ENCODE data around the gene PAFAH1B2.
A peak's percentile ranks its signal among the peaks of the same experiment; 100 is the strongest.
"Not testable (repeated sequence)": the region's sequence is repeated elsewhere in the genome, so short reads cannot be mapped to it uniquely, and the experiment has no call there.

The PAFAH1B2 gene

DNA sequence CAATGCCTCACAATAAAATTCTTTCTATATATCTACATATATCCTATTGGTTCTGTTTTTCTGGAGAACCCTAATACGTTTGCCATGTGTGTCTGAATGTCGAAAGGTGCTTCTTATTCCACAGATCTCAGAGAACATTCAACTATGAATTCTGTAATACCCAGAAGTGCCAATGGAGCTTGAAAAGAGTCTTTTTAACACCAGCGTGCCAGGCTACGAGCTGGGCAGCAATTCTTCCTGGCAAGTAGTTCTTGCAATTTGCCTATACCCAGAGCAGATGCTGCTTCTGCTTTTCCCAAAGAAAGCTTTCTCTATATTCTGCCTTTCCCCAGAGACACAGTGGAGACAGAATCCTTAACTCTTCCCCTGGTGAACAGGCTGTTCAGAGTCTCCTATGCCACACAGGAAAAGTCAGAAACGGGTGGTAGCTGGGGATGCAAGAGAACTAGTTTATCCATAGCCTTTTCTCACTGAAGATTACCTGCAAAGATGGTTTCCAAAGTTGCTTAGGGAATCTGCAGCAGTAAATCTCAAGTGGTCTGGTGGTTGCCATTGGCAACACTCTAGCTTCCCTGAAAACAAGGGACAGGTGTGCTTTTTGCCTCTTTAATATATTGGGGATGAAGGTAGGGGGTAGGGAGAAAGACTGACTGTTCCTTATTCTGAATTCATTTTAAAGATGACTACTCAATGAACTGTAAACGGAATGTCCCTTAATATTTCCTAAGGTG, 16.8 kb upstream of the PAFAH1B2 start:
- DNase-seq, result no peak

- no peak for DNase-seq
Observed at GRCh38 chr11:117128289-117128688, 15.8 kb upstream of the PAFAH1B2 start.

DNA sequence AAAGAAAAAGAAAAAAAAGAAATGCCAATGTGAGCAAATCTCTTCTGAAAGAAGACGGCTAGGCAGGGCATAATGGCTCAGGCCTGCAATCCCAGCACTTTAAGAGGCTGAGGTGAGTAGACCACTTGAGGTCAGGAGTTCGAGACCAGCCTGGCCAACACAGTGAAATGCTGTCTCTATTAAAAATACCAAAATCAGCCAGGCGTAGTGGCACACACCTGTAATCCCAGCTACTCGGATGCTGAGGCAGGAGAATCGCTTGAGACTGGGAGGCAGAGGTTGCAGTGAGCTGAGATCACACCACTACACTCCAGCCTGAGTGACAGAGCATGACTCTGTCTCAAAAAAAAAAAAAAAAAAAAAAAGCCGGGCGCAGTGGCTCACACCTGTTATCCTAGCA, 13.7 kb upstream of the PAFAH1B2 start:
- not testable (repeated sequence) for DNase-seq

- DNase-seq, result no peak
Observed at GRCh38 chr11:117130879-117131278, 13.2 kb upstream of the PAFAH1B2 start.

- DNase-seq, result no peak
Observed at GRCh38 chr11:117134431-117134830, 9.7 kb upstream of the PAFAH1B2 start.

DNA sequence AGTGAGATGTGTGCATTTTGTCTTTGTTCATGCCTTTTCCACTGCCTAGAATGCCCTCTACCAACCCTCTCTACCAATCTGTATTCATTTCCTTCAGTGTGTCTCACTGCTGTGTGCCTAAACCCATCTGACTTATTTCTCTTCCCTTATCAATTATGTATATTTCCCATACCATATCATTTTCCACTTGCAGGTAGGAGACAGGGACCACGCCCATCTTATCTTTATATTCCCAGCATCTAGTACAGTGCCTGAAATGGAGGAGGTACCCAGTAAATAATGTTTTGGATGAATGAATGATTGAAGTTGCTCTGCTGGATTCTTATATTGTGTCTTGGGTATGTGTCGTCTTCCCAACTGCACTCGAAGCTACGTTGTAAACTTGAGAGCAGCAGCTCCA, 9.1 kb upstream of the PAFAH1B2 start:
- not testable (repeated sequence) for DNase-seq

GRCh38 chr11:117137223-117138086, 6.6 kb upstream of the PAFAH1B2 start:
- DNase-seq, result not testable (repeated sequence)

GRCh38 chr11:117143390-117143789, 697 bp upstream of the PAFAH1B2 start:
- DNase-seq, result peak; percentile 14

GRCh38 chr11:117144477-117145392, 648 bp downstream of the PAFAH1B2 start:
- DNase-seq, result peak; percentile 21

DNA sequence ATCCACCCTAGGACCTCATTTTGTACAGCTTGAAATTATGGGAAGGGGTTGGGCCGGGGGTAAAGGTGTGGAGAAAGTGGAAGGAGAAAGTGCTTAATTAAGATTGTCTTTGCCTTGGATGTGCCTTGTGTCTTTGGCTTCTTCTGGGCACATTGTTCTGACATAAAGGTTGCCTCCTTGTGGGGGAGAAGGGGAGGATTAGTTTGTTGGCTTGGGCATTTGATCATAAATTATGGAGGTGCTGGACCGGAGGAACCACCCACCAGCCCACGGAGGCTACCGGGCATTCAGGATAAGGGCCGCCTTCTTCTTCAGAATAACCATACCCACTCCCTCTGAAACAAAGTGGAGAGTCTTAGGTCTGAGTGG, 1.3 kb downstream of the PAFAH1B2 start:
- DNase-seq, result no peak

- no peak for DNase-seq
Observed at GRCh38 chr11:117146521-117146920, 2.4 kb downstream of the PAFAH1B2 start.

GRCh38 chr11:117152066-117152465, 8.0 kb downstream of the PAFAH1B2 start:
- no peak for DNase-seq

- DNase-seq, result no peak
Observed at GRCh38 chr11:117154468-117154867, 10.4 kb downstream of the PAFAH1B2 start.

DNA sequence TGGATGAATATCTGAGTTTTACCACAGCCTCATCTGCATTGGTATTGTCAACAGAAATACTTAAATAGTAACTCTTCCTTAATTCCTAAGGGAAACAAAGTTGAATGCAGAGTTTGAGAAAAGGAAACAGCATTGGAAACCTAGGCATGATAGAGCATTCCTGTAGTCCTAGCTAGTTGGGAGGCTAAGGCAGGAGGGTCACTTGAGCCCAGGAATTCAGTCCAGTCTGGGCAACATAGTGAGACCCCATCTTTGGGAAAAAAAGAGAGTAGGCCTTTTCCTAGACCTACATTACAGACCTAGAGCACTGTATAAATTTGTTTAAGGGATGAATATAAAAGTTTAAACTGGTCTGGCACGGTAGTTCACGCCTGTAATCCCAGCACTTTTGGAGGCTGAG, 13.4 kb downstream of the PAFAH1B2 start:
- no peak for DNase-seq

DNA sequence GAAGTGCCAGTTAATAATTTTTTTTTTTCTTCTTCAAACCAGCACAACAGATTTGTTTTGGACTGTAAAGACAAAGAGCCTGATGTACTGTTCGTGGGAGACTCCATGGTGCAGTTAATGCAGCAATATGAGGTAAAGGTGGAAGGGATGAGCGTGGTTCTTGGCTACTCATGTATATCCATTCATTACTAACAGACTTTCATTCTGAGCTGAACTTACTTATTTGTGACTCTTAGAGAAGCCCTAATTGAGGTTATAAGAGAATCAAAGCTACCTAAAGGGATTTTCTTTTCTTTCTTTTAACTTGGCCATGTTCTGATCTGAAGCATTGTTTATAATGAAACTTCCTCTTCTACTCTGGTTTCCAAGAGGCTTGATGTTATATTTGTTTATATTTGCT, 15.8 kb downstream of the PAFAH1B2 start:
- DNase-seq, result no peak

DNA sequence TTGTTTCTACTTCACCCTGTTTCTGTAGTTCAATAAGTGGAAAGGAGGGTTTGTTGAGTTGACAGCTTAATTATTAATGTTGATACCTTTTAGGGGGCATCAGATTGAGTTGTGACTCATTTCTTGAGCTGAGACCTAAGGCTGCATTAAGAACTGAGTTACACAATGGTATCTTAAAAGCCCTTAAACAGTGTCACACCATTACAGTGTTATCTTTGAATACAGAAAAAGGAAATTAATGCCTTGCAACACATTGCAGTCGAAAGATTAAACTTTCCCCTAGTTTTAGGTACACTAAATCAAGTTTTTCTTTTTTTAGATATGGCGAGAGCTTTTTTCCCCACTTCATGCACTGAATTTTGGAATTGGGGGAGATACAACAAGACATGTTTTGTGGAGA, 16.7 kb downstream of the PAFAH1B2 start:
- no peak for DNase-seq

DNA sequence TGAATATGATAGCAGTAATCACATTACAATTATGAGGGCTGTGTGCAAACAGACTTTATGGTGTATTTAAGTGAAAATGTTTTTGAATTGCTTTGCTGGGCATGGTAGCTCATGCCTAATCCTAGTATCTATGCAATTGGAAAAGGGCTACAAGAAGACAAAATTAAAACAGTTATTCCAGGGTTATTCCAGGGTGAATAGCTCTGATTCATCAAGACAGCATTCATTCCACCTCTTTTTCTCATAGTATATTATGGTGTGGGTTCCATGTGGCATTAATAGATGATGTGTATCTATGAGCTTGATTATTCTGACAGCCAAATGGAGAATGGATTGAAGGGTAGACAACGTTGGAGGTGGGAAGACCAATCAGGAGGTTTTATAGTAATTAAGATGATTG, 22.4 kb downstream of the PAFAH1B2 start:
- no peak for DNase-seq

GRCh38 chr11:117169736-117170135, 25.6 kb downstream of the PAFAH1B2 start:
- DNase-seq, result no peak

DNA sequence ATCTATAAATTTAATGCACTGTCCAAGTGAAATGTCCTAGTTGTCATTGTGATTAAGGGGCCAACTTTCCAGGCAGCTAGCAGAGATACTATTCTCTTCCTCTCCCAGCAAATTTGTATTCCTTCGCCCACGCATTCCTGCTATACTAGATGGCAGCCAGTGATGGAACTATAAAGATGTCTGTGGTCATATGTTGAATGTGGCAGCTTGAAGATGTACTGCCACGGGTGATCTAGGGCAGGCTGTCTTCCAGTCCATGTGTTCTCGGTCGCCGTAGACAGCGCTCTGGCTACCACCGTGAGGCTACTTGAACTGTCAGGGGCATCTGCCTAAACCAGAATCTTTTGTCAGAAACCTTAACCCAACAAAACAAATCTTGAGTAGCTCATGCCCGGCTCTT, 26.1 kb downstream of the PAFAH1B2 start:
- no peak for DNase-seq

DNA sequence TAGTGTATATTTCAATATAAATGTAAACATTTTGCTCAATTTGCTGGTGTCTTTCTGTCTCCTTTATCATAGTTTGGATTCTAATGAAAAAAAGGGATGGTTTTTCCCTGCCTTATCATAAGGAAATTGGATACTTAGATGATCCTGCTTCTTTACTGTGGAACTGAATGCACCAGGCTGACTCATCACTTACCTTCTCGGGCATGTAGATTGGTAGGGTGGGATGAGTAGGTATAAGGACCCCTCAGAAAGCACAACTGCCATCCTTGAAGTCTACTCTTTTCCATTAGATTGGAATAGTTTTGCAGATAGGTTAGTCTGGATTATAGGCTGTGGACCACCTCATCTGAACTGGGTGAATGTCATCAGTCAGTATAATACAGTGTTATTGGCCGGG, 26.9 kb downstream of the PAFAH1B2 start:
- no peak for DNase-seq

- no peak for DNase-seq
Observed at GRCh38 chr11:117171404-117172061, 27.4 kb downstream of the PAFAH1B2 start.

DNA sequence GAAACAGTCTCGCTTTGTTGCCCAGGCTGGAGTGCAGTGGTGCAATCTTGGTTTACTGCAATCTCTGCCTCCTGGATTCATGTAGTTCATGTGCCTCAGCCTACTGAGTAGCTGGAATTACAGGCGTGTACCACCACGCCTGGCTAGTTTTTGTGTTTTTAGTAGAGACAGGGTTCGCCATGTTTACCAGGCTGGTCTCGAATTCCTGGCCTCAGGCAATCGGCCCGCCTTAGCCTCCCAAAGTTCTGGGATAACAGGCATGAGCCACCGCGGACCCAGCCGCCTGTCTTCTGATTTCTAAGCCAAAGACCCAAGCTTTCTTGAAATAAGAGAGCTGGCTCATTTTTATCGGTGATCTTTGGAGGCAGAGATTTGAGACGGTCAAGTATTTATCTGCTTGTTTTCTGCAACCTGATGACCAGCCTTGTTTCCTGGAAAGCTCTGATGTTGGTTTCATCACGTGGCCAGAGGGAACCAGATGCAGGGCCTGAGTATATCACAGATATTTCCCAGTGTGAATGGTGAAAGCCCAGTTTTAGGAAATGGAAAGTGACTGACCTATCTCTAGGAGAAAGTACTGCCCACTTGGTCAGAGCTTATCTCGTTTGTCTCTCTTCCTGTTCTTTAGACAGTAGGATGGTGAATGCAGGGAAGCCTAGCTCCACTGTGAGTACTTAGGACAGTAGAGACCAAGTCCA, 28.8 kb downstream of the PAFAH1B2 start:
- DNase-seq, result no peak

Measured in activated CD4-positive, alpha-beta T cell treated with anti-CD3 and anti-CD28 coated beads, Interleukin-2, amount 50 U/mL, for 1 hour (primary cell).